ENCODE measurements around the gene EZH2.

The EZH2 gene

DNA sequence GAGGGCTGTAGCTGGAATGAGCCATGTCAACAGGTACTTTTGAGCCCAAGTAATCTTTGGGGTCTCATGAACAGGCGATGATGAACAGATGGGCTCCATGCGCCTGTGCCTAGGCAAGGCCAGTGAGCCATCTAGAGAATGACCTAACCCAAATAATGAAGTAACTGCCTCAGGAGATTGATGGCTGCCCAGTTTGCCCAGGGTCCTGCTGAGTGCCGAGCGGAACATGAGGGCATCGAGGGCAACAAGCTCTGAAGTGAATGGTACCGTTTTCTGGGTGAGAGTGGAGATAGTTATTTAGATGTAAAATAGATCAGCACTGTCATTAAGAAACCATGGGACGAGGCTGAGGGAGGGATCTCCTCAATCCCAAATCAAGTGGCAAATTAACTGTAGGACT lies 77.9 kb downstream of the EZH2 start:
- no peak for DNase-seq (ENCODE audit: low read depth in 2 of 2)

- no peak for DNase-seq (ENCODE audit: low read depth in 2 of 2)
Measured at GRCh38 chr7:148804343-148805235, 79.5 kb downstream of the EZH2 start.

DNA sequence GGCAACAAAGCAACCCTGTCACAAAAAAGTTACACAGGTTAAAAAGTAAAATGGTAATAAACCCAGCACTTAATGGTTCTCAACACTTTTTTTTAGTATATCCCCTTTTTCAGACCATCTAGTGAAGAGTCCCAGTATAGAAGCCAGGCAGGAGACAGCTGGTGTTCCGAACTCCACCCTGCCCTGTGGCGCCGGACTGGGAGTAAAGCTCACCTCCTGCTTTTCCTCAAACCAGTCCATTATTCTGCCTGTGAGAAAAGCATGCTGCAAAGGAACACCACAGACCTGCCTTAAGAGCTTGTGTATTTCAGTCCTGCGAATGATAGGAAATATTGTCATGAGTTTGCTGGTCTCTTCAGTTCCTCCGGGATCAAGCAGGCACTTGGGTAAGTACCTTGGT lies 81.0 kb downstream of the EZH2 start:
- DNase-seq (ENCODE audit: low read depth in 2 of 2), result no peak

- no peak for DNase-seq (ENCODE audit: low read depth in 2 of 2)
Measured at GRCh38 chr7:148802101-148802493, 82.0 kb downstream of the EZH2 start.

- DNase-seq (ENCODE audit: low read depth in 2 of 2), result no peak
Measured at GRCh38 chr7:148800677-148801076, 83.4 kb downstream of the EZH2 start.

- no peak for DNase-seq (ENCODE audit: low read depth in 2 of 2)
Measured at GRCh38 chr7:148799893-148800555, 84.1 kb downstream of the EZH2 start.

DNA sequence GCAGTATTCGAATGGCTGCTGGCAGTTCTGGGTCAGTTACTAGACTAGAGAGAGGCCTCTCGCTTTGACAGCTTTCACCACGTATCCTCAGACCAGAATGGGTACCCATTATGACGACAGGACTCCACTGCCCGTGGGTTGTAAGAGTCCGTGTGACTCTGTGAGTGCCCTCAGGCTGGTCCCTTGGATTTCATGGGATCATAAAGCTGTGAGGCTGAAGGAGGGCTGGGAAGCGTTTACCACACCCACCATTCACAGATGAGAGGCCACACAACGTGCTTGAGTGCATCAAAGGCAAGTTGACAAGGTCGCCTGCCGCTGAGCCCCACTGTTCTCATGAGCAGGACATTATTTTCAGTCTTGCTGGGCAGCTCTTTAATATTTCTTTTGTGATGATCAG lies 87.2 kb downstream of the EZH2 start:
- no peak for DNase-seq (ENCODE audit: low read depth in 2 of 2)

DNA sequence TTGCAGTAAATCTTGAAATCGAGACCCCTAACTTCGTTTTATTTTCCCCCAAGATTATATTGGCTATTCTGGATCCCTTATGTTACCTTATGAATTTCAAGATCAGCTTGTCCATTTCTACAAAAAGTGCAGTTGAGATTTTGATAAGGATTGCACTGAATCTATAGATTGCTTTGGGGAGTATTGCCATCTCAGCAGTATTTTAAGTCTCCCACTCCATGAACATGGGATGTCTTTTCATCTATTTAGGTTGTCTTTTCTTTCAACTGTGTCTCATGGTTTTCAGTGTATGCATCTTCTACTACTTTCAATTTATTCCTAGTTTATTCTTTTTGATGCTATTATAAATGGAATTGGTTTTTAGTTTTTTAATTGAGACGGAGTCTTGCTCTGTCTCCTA lies 89.6 kb downstream of the EZH2 start:
- DNase-seq (ENCODE audit: low read depth in 2 of 2), result no peak

- DNase-seq (ENCODE audit: low read depth in 2 of 2), result no peak
Measured at GRCh38 chr7:148793590-148793989, 90.5 kb downstream of the EZH2 start.

- DNase-seq (ENCODE audit: low read depth in 2 of 2), result no peak
Measured at GRCh38 chr7:148791546-148791945, 92.5 kb downstream of the EZH2 start.

DNA sequence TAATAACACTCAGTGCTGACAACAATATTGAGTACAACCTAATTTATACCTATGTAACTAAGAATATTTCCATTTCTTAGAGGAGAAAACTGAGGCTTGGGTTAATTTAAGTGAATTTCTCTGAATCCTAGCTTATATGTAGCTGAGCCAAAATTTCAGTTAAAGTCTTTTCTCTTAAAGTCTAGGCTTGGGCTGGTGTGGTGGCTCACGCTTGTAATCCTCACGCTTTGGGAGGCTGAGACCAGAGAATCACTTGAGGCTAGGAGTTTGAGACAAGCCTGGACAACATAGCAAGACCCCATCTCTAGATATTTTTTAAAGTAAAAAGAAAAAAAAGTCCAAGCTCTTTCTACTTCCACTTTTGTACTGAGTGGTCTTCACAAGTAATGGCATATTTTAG lies 93.2 kb downstream of the EZH2 start:
- DNase-seq (ENCODE audit: low read depth in 2 of 2), result no peak

GRCh38 chr7:148790131-148790726 lies 93.9 kb downstream of the EZH2 start:
- no peak for DNase-seq (ENCODE audit: low read depth in 2 of 2)

- no peak for DNase-seq (ENCODE audit: low read depth in 2 of 2)
Measured at GRCh38 chr7:148789220-148789619, 94.9 kb downstream of the EZH2 start.

DNA sequence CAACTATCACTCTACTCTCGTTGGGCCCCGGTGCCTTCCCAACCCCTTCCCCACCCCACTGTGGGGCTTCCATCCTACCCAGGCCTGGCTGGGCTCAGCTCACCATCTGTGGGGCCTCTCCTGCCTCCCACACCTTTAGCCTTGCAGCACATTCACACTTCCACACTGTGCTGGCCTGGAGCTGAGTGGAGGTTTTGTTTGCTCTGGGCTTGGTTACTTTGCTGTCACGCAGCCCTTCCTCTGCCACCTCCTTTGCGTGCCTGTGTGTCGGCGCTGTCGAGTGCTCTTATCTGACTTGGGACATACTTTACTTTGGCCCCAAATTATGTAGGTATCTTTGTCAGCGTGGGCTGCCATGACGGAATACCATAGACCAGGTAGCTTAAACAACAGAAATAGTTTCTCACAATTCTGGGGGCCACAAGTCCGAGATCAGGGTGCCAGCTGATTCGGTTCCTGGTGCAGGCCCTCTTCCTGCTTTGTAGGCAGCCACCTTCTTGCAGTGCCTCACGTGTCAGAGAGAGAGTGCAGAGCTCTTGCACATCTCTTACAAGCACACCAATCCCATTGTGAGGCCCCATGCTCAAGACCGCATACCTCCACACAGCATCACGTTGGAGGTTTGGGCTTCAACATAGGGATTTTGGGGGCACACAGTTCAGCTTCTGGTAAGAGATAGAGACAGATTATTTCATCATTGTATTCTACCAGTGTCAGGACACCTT lies 96.4 kb downstream of the EZH2 start:
- no peak for DNase-seq (ENCODE audit: low read depth in 2 of 2)

GRCh38 chr7:148783801-148784527 lies 100.1 kb downstream of the EZH2 start:
- DNase-seq (ENCODE audit: low read depth in 2 of 2), result no peak

GRCh38 chr7:148782757-148783456 lies 101.2 kb downstream of the EZH2 start:
- DNase-seq (ENCODE audit: low read depth in 2 of 2), result no peak

- DNase-seq (ENCODE audit: low read depth in 2 of 2), result no peak
Measured at GRCh38 chr7:148774471-148774870, 109.6 kb downstream of the EZH2 start.

DNA sequence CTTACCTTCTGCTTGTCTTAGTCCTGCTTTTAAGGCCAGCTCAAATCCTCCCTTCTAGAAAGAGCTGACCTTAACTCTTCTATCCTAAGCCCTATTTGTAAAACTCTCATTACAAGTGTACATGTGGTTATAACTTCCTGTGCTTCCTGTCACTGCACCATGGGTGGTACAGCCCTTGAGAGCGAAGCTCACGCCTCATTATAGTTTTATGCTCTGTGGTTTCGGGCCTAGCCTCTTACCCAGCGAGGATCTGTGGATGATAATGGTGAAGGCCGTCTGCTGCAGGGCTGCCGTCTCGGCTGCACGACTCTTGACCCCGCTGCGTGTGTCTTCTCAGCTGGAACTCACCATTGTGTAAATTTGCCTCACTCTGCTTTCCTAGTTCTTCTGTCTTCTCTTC lies 110.8 kb downstream of the EZH2 start:
- DNase-seq (ENCODE audit: low read depth in 2 of 2), result peak in 1 of 2 donors; percentile 12

DNA sequence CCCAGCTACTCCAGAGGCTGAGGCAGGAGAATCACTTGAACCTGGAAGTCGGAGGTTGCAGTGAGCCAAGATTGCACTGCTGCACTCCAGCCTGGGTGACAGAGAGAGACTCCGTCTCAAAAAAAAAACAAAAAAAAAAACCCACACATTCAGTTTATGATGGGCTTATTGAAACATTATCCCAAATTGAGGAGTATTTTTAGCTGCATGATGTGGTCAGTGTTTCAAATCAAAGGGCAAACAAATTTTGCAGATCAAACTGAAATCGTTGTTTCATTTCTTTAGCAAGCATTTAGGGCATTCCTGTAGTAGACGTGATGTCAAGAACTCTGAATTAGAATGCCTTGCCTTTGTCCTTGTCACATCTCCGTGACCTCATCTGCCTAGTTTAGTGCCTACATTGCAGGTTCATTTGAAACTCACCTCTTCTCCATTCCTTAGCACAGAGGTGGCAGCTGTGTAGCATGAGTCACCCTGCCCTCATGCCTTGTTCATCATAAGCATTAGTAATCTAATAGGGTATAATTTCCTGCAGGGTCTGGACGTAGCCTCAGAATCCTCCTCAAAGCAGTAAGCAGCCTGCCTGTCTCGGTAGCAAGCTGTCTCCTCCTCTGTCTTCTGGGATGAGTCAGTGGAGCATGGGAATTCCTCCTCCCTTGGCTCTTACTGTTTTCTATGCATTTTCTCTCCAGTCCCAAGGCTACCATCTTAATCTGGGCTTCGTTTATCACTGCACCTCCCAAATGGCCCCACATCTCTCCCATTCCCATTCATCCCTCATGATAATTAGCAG lies 111.6 kb downstream of the EZH2 start:
- DNase-seq (ENCODE audit: low read depth in 2 of 2), result peak in 1 of 2 donors; percentile 25

DNA sequence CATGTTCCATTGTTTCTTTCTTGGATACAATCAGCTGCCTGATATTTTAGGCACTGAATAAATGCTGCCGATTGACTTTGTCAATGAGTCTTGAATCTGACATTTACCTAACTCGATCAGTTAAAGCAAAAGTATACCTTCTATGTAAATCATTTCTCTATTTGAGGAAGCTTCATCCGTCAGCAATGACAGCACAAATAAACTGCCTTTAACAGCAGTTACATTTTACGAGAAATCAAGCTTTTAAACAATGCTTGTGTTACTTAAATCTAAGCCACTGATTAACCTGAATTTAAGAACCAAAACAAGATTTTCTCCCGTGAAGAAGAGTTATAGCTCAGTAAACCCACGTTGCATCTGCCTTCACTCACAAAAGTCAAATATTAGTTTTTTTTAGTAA lies 114.1 kb downstream of the EZH2 start:
- DNase-seq (ENCODE audit: low read depth in 2 of 2), result no peak

All from activated CD8-positive, alpha-beta memory T cell treated with anti-CD3 and anti-CD28 coated beads for 4 hours (primary cell).